Gastrocnemius medialis (tissue), 4 donors: ENCODE measurements around the gene VPS16. TPM values are rescaled to one million over a fixed set of nuclear protein-coding genes. Genes with fewer than 3 reads are reported as not detected.

Experiments
- ATAC-seq, 2 donors: fragments of 150-250 bp; one replicate each; pipeline ENCODE4 v1.9.1; 2016
- DNase-seq, 2 donors: peaks; one replicate each; pipeline ENCODE4 v3.0.0-alpha.2; 2019
- H3K27ac ChIP-seq, 4 donors: fragments of 200-600 bp; sonication (generic); 1 replicate in 1 of 4; 2 replicates in 3 of 4; pipeline ENCODE4 v1.5.1; 2016 to 2018; ENCODE audit warnings: mild to moderate bottlenecking in 2 of 4, moderate library complexity in 1 of 4
- H3K27me3 ChIP-seq, 3 donors: fragments of 200-600 bp; sonication (generic) in 2 of 3; 1 replicate in 1 of 3; 2 replicates in 2 of 3; pipeline versions ENCODE4 v1.5.1 to v1.6.0; 2016 to 2019; ENCODE audit warnings: mild to moderate bottlenecking in 1 of 3, moderate library complexity in 1 of 3
- H3K36me3 ChIP-seq, 2 donors: fragments of 200-600 bp; sonication (generic) in 1 of 2; one replicate each; pipeline ENCODE4 v1.5.1; 2017 to 2018
- H3K4me1 ChIP-seq, 2 donors: fragments of 200-600 bp; sonication (generic) in 1 of 2; one replicate each; pipeline ENCODE4 v1.5.1; 2016 to 2017; ENCODE audit warnings: mild to moderate bottlenecking in 2 of 2
- H3K4me3 ChIP-seq, 4 donors: fragments of 200-600 bp; sonication (generic) in 3 of 4; 1 replicate in 1 of 4; 2 replicates in 3 of 4; pipeline ENCODE4 v1.5.1; 2016 to 2019; ENCODE audit warnings: mild to moderate bottlenecking in 2 of 4
- H3K9me3 ChIP-seq, 3 donors: fragments of 200-600 bp; sonication (generic) in 2 of 3; 1 replicate in 1 of 3; 2 replicates in 2 of 3; pipeline ENCODE4 v1.5.1; 2016 to 2019
- CTCF ChIP-seq, 5 experiments: fragments of 450-650 bp in 3 of 5; fragments of 200-600 bp in 2 of 5; sonication (generic) in 2 of 5; IDR thresholded peaks in 4 of 5; conservative IDR thresholded peaks in 1 of 5; 1 replicate in 4 of 5; 2 replicates in 1 of 5; pipeline ENCODE4 v1.5.1; 2016 to 2019; ENCODE audit warnings: antibody characterized with exemption in 5 of 5, mild to moderate bottlenecking in 3 of 5, moderate library complexity in 3 of 5
- POLR2A ChIP-seq, 2 donors: fragments of 450-650 bp; IDR thresholded peaks; one replicate each; pipeline ENCODE4 v1.6.1; 2017; ENCODE audit warnings: antibody characterized with exemption in 2 of 2, mild to moderate bottlenecking in 2 of 2, moderate library complexity in 2 of 2
- in situ Hi-C, 4 donors: fragments of 200-750 bp; cut with MboI; loops; one replicate each; pipeline versions ENCODE4 v1.15.0 to v1.8.0; 2017; ENCODE audit warnings: low sequenced_read_pairs in 4 of 4
- intact Hi-C: fragments of 100-400 bp; cut with DNase I; formaldehyde crosslinking; loops from one replicate; pipeline ENCODE4 v1.15.1; 2023; ENCODE audit warnings: low total_unique reads
- total RNA-seq, 4 donors: library from RNA; depleted of rRNA; stranded (reverse); fragments of >200 nt; gene quantifications; one replicate each; pipeline versions ENCODE4 v1.1.0 to v1.2.3, GENCODE V29; 2016

Gene VPS16
- total RNA-seq, 4 donors from 2014 or later, result 17.3 to 26.4 (median 21.6) TPM

GRCh38 chr20:2801286-2801728, 39.2 kb upstream of the VPS16 start:
- no peak for DNase-seq
- in situ Hi-C loops, result no loop called here

GRCh38 chr20:2804041-2804828, 36.3 kb upstream of the VPS16 start:
- Histone ChIP-seq H3K36me3 (no peaks in the 10 kb centered on the region), H3K27me3 (peaks cover 59 to 83% (median 72%) of the 10 kb centered on the region in 3 donors), H3K4me3 (no peak overlapping the region), H3K4me1 (peaks cover 0 to 6% of the 10 kb centered on the region in 2 donors), H3K27ac (no peak overlapping the region), H3K9me3 (peaks cover 0 to 7% (median 0%) of the 10 kb centered on the region in 3 donors)
- no peak for ATAC-seq
- in situ Hi-C loops, result no loop called here
- intact Hi-C loops, result no loop called here
- TF ChIP-seq POLR2A (IDR thresholded peaks at IDR 0.05) (no peak), CTCF (IDR thresholded peaks at IDR 0.05 in 4 of 5, conservative IDR thresholded peaks at IDR 0.05 in 1 of 5) (no peak)
- no peak for DNase-seq

More at GRCh38 chr20:2801286-2801728, 39.2 kb upstream of the VPS16 start:
- Histone ChIP-seq H3K27me3 (peaks cover 59 to 80% (median 75%) of the 10 kb centered on the region in 3 donors), H3K4me1 (peaks cover 0 to 6% of the 10 kb centered on the region in 2 donors), H3K4me3 (no peak overlapping the region), H3K36me3 (no peaks in the 10 kb centered on the region), H3K9me3 (peaks cover 0 to 7% (median 0%) of the 10 kb centered on the region in 3 donors), H3K27ac (no peak overlapping the region)
- TF ChIP-seq POLR2A (IDR thresholded peaks at IDR 0.05), result no peak
- no peak for TF ChIP-seq CTCF (IDR thresholded peaks at IDR 0.05 in 4 of 5, conservative IDR thresholded peaks at IDR 0.05 in 1 of 5)
- intact Hi-C loops, result no loop called here
- ATAC-seq, result no peak

GRCh38 chr20:2804852-2805688, 35.5 kb upstream of the VPS16 start:
- no peak overlapping the region for H3K4me3 ChIP-seq
- peaks cover 0 to 7% (median 0%) of the 10 kb centered on the region in 3 donors for H3K9me3 ChIP-seq
- intact Hi-C loops (no loop called here), in situ Hi-C loops (no loop called here)
- H3K27me3 ChIP-seq, result peaks cover 52 to 77% (median 63%) of the 10 kb centered on the region in 3 donors
- no peaks in the 10 kb centered on the region for H3K36me3 ChIP-seq
- DNase-seq, result no peak
- no peaks in the 10 kb centered on the region for H3K4me1 ChIP-seq
- TF ChIP-seq POLR2A (IDR thresholded peaks at IDR 0.05) (no peak), CTCF (IDR thresholded peaks at IDR 0.05 in 4 of 5, conservative IDR thresholded peaks at IDR 0.05 in 1 of 5) (no peak)
- ATAC-seq, result no peak
- no peak overlapping the region for H3K27ac ChIP-seq

GRCh38 chr20:2805689-2806350, 34.7 kb upstream of the VPS16 start:
- in situ Hi-C loops, result no loop called here
- no peaks in the 10 kb centered on the region for H3K4me1 ChIP-seq
- H3K36me3 ChIP-seq, result no peaks in the 10 kb centered on the region
- H3K4me3 ChIP-seq, result no peak overlapping the region
- intact Hi-C loops, result no loop called here
- no peak overlapping the region for H3K27ac ChIP-seq
- ATAC-seq (no peak), DNase-seq (no peak)
- peaks cover 0 to 6% (median 0%) of the 10 kb centered on the region in 3 donors for H3K9me3 ChIP-seq
- TF ChIP-seq POLR2A (IDR thresholded peaks at IDR 0.05) (no peak), CTCF (IDR thresholded peaks at IDR 0.05 in 4 of 5, conservative IDR thresholded peaks at IDR 0.05 in 1 of 5) (no peak)
- H3K27me3 ChIP-seq, result peaks cover 47 to 71% (median 56%) of the 10 kb centered on the region in 3 donors
